NCI-H1436 (cell line): Measurements from ENCODE around the gene COL3A1.

Source experiments
- DNase-seq: peaks from one replicate; lab custom pipeline; 2025; lab: John Stamatoyannopoulos, UW

The COL3A1 gene

DNA sequence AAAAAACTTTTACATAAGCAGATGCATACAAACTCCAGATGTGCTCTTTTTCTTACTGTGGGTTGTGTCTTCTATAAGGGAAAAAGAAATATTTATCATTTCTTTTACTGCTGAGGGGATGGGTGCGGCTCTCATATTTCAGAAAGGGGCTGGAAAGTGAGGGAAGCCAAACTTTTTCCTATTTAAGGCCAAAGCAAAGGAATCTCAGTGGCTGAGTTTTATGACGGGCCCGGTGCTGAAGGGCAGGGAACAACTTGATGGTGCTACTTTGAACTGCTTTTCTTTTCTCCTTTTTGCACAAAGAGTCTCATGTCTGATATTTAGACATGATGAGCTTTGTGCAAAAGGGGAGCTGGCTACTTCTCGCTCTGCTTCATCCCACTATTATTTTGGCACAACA is at the start of gene COL3A1:
COL3A1 (plus strand) TSS at position 210 of the 400 bp plus-strand sequence; CDS start at position 327, 117 bp downstream.
- DNase-seq, result no peak

DNA sequence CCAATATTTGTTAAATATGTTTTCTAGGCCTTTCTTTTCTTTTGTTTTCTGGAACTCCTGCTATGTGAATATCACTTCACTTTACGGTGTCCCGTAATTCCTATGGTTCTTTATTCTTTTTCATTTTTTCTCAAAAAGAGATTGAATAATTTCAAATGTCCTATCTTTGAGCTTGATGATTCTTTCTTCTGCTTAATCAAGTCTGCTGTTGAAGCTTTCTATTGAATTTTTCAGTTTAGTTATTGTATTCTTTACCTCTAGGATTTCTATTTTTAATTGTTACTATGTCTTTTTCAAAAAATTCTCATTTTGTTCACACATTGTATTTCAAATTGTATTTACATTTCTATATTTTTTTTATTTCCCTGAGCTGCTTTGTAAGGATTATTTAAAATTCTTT is 45.5 kb upstream of the COL3A1 start:
- no peak for DNase-seq

DNA sequence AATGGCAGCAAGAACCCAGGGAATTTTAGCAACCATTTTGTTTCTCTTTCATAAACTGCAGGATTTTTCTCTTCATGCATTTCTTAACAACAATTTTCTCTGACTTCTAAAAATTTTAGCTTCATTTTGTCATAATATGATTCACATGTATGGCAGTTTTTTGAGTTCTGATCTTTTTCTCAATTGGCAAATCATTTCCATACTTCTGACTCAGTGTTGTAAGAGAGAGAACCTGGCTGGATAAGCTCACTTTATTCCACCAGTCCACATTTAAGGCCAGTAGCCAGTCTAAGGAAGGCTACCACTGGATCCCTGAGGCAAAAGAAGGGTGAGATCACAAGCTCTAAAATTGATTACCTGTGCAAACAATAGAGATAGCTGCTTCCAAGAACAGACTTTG is 42.8 kb upstream of the COL3A1 start:
- no peak for DNase-seq

DNA sequence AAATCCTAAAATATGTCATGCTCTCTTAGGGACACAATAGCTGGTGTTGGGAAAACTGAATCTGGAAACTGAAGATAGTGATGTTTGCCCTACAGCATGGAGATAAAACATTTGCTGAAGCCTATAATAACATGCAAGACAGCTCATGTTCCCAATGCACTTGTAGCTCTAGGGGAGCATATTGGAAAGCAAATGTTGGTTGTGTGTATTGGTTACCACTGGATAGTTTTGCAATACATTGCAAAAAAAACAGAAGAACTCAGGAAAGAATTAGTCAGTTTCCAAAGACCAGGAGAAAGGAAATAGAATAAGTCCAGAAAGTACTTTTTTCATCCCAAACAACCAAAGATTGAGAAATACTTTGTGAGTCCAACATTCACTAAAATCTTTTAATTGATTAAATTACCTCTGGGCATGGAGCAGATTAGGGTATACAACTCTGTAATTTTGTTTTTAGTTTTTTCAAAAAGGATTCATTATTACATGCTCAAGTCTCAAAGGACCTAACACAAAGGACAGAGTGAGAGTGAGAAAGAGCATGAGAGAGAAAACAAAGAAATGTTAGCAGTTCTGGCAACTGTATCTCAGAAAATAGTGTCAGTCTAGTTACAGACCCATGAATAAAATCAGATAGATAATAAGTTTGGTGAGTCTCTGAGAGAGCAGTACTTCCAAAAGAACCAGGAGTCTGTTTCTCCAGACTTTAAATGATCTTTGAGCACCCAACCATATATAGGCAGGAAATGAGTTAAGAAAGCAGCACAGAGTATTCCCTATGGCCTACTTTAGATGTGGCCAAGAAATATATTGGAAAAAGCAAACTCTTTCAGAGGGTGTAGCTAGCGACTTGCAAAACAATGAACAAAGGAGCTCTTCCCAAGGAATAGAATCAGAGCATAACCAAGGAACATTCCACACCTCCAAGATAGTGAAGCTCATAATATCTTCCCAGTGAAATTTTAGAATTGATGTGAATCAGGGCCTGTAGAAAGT is 36.6 kb upstream of the COL3A1 start:
- DNase-seq, result no peak

DNA sequence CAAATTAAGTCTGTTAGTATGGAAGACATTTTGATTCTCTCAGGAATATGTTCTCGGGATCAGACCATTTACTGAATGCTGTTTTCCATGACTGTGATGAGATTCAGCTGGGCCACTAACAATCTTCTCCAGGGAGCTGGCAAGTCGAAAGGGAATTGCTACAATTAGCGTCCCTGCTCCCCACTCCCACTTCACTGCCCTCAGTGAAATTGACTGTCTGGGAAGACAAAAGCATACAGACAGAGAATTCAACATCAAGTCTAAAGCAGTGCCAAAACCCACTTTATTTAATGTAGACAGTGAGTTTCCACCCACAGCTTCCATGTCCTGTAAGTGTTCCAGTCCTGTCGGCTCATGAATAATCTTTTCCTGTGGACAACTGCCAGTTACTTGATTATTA is 34.0 kb upstream of the COL3A1 start:
- DNase-seq, result no peak

DNA sequence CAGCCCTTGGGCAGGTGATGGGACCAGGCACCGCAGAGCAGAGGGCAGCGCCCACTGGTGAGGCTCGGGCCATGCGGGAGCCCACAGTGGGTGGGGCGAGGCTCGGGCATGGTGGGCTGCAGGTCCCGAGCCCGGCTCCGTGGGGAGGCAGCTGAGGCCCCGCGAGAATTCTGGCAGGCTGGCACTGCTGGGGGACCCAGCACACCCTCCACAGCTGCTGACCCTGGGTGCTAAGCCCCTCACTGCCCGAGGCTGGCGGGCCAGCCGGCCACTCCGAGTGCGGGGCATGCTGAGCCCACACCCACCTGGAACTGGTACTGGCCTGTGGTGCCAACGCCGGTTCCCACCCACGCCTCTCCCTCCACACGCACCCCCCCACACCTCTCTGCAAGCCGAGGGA is 29.7 kb upstream of the COL3A1 start:
- DNase-seq, result no peak

DNA sequence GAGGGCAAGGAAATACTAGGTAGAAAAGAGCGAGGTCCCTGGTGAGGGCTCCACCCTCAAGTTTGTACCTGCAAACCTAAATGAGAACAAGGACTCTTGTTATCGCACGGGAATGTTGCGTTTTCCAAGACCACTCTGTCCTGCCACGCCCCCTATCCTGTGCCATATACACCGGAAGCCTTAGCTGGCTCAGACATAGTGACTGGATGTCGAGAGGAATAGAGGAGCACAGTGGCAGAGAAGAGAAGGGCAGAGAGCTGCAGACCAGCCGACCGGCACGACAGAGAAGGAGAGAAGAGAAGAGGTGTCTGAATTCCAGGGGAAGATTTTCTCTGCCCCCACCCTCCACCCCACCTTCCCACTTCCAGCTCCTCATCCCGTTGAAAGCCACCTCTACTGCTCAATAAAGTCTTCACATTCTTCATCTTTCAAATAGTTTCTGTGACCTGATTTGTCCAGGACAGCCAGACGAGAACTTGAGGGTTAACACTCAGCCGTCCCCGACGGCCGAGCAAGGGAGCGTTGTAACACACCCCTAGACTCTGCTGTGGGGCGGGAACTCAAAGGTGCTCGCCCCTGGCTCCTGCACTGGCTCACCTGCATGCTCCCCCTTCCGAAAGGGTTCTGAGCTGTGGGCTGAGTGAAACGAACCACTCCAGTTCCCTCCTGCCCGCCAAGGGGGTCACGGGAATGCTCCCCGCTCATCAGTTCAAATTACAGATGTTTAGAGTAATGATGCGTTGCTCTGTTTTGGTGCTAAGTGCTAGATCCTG is 24.9 kb upstream of the COL3A1 start:
- no peak for DNase-seq

DNA sequence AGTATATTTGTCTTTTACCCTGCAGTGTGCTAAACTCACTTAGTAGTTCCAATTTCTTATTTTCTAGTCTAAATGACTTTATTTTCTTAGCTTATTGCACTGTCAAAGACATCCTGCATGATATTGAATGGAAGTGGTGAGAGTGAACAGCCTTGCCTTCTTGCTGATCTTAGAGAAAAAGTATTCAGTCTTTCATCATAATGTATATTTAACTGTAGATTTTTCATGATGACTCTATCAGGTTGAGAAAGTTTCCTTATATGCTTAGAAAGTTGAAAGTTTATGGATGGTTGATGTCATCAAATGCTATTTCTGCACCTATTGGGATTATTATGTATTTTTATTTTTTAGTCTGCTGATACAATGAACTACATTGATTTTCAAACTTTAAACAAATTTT is 21.3 kb upstream of the COL3A1 start:
- no peak for DNase-seq

DNA sequence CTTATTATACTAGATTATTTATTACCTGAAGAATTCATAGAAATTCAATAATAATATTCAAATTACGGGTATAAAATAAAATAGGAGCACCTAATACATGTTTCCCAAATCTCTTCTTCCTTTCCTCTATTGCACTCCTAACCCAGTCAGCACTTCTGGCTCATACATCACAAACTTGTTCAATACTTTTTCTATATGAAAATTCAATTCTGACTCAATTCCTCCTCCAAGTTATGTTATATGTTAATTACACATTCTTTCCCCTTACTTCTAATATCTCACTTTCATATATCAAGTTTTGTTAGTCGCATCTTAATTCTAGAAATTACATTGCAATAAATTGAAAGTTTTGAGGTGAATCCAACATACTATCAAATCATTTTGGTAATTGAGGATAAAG is 17.9 kb upstream of the COL3A1 start:
- no peak for DNase-seq

DNA sequence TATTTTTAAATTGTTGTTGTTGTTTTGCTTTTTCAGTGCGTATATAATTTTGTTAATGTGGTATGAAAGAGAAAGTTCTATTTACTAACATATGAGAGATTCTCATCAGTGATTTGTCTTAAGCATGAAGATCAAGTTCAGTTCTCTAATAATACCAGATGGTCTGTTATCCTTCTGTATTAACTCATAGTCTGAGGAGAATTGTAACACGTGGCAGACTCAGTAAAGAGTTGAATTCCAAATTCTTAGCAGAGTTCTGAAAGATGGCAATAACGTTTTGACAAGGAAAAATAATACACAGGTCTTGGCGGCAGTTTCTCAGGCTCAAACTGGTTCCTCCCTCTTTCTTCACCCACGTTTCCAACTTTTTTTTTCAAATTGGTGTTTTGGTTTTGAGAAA is 17.2 kb upstream of the COL3A1 start:
- no peak for DNase-seq

DNA sequence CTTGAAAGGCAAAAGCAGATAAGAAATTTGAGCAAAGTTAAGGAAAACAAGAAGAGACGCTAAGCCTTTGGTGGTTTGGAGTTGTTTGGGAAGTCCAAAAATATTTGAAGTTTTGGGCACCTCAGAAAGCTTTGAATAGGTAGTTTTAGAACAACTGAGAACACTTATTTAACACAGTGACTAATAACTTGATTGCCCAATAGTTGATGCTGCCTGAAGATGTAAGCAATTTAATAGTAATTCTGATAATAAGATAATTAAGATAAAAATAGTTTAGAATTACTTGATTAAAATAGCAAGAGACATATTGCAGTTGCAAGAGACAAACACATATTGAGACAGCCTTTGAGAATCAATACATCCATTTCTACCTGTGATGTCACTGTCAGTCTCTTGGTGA is 16.5 kb upstream of the COL3A1 start:
- DNase-seq, result no peak

DNA sequence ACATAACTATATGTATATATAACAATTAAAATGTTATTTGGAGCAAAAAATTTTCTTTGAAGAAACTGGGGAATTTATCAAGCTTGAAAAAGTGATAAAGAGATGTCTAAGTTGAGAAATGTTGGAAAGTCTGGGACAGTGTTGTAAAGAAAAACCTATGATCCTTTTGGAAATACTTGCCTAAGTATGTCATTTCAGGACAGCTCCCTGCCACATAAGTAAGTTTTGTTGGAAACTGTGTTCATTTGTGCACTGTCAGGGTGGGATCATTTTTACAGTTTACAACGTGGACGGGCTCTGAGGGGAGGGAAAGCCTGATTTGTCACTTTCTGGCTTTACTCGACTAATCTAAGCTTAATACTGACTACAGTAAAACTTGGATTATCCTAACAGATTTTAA is 10.4 kb upstream of the COL3A1 start:
- no peak for DNase-seq

DNA sequence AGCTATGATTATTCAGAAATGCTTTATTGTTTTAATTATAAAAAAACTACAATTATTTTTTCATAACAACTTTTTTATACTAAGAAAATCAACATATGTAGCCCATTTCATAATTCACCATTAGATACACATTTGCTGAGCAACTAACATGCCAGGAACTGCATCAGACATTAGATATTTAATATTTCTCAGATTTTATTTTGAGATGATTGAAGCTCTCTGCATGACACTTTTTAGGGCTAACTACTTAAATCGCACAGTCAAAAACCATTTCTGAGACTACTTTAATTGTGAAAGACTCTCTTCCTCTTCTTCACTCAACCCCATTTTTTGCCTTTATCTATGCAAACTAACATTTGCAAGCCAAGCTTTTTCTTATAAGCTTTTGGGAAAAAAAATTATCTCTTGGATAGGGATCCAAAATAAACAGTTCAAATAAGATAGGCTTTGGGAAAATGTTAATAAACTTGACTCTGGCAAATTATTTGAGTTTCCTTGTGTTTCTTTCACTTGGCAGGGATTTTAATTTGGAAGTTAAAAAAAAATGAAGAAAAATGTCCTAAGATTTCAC is 9.1 kb upstream of the COL3A1 start:
- DNase-seq, result no peak

DNA sequence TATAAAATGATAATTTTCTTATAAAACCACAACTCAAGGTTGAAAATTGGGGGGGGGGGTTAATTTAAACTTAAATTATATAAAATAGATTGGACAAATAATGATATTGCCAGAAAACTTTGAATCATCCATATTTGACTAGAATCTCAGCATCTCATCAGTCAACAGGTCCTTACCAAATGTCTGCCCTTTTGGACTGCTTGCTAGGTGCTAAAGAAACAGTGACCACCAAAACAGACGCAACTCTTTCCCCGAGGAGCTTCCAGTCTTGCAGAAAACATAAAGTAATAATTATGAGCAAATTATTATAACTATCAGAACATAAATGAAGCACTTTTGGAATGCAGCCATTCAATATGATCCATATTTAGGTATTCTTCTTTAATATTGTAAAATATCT is 8.6 kb upstream of the COL3A1 start:
- DNase-seq, result no peak

DNA sequence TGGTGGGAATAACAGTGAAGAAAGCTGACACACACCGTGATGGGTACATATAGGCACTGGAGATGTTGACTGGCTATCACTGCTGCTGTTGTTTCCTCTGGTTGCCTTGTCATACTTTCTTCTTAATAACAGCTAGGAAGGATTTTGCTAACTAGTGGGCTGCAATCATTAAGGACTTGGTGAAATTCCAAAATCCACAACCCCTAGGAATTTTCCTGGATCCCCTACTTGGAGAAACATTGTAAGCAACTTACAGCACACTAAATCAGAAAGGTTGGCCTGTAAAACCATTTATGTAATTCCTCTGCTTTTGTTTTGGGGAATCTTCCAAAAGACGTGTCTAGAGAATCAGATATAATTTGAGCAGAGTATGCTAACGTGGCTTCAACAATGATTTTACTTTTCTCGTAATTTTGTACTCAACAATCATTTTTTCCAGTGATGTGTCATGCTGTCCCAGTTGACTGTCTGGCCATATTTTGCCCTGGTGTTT is 8.0 kb upstream of the COL3A1 start:
- no peak for DNase-seq

DNA sequence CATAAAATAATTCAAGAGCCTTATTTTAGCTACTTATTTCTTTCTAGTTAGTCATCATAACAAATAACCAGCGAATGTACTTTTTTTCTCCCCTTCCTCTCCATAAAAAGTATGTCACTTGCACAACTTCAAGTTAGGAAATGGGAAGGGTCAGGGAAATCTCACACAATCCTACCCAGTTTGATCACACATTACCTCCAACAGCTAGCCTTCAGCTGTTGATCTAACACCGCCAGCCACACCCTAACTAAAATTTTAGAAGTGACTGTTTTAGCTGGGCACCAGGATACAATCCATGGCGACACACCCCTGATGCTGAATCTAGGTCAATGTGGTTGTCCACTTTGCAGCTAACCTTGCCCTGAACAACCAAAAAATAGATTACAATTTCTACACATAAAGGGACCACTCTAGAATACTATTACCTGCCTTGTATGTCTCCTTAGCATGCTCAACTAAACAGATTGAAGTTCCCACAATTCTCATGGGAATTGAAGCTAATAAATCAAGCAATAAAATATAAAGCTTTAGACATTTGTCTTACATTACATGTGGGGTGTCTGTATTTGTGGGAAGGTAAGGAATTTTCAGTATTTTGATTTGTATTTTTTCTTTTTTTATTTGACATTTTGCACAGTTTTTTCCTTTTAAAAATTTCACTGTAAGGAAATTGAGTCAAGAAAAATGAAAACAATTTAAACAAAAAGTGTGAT is 7.3 kb upstream of the COL3A1 start:
- no peak for DNase-seq

DNA sequence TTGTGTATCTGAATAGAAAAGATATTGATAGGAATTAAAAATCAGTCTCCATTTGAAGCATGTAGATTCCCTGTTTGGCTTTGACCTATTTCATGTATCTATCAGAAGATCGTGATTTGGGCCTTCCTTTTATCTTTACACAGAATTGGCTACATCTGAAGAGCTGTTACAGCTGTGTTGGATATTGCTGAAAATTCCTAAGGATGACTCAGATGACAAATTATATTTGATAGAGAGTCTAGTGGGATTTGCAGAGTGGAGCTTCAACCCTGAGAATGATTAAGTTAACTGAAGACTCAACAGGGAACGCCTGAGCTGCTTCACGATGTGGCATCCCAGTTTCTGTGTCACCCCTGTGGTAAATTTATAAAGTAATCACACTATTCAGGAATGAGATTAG is 4.9 kb upstream of the COL3A1 start:
- DNase-seq, result no peak

DNA sequence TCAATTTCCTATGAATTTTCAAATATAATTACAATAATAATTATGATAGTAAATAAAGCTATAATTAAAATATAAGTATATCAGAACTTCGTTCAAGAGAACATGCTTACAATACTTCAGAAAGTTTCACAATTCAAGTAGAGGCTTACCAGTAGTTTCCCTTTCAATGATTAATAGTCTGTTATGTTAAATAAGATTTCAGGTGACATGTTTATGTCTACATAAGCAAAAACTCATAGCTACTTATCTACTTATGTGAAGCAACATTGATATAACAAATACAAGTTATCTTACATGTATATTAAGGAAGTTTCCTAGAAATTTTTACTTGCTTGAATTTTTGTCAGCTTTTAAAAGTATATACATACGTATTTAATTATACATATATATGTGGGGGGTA is 4.5 kb upstream of the COL3A1 start:
- no peak for DNase-seq

DNA sequence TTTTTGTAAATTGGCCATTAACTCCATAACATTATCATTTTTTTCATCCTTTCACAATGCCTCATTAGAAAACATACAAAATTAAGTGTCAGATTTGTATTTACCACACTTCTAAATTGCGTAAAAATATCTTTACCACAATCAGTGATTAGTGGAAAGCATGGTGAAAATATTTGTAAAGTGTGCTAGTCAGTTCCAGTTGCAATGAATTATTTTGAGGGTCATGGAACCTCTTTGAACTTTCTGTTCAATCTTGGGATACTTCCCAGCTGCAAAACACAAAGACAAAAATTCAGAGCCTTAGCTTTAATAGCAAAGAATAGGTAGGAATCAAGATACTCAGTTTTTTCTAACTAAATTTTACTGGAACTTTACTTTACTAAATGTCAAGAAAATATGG is 4.0 kb upstream of the COL3A1 start:
- DNase-seq, result no peak

DNA sequence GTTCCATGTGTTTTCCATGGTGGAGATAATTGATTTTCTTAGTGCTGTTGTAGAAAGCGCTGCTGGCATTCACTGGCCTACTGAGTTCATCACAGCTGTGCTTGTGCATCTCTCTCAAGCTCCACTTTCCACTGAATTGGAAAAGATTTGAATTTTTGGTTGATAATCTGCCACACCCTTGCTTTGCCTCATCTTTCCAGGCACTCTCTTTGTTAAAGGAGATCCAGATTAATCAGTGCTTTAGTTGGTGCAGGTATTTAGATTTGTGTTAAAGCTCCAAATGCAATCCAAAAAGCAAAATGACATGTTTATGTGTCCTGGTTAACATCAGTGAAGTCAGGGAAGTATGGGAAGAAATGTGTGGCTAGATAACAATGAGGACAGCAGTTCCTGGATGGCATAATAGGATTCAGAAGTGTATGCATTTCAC is 2.7 kb upstream of the COL3A1 start:
- DNase-seq, result no peak

DNA sequence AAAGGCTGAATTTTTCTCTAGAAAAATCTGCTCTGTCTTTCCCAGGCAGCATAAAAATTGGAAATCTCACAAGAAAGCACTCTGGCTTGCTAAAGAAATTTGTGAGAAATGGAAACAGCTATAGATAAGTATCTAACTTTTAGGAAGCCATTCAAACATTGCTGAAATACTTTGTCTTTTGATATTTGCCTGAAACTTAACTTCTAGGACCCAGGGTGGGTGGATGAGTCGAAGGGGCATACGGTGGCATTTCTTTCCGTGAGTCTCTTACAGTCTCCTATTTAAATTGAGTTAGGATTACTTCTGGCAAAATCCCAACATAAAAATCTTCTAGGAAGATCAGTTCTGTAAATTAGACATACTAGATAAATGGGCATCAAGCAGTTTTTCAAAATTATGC is 532 bp upstream of the COL3A1 start:
- no peak for DNase-seq

DNA sequence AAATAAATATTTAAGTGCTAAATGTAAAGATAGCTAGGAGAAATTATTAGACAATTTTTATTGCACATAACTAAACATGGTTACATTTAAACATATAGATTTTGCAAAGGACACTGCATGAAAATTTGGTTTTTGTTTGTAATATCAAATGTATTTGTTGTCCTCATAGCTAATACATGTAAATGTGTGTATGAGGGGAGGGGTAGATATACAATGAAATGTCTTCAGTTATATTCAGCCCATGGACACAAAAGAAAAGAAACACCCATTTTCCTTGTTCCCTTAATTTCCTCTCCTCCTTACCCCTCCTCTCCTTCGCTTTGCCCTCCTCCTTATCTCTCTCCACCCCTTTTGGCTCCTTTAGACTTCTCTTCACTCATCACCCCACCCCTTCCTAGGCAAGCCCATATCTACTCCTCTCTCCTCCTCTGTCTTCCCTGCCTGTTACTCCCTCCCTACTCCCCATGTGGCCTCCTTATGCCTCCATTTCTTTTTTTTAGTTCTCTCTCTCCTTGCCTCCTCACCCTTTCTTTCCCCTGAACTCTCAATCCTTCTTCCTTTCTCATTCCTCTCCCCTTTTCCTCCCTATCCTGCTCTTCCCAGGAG is 1.4 kb downstream of the COL3A1 start:
- DNase-seq, result no peak
